A172 (cell line): ENCODE data around the gene MTCP1. TPM values are rescaled to one million over a fixed set of nuclear protein-coding genes. Genes with fewer than 3 reads are reported as not detected.

Experiments used
- total RNA-seq: library from RNA; depleted of rRNA; stranded (reverse); fragments of >200 nt; shearing (Covaris generic); gene quantifications from 2 replicates; pipeline ENCODE4 v1.2.3, GENCODE V29; 2014; rRNA removed

The MTCP1 gene
- total RNA-seq, 1 experiment from 2014 or later, result 9.3 TPM

Other genes with a start within 250 kb of the MTCP1 start
- not detected in 2 replicates for gene SMIM9, start 236.5 kb downstream of the MTCP1 start, total RNA-seq
- gene F8A1, start 184.8 kb downstream of the MTCP1 start, total RNA-seq, result 13.2 and 13.3 TPM in 2 replicates
- gene F8, start 48.4 kb downstream of the MTCP1 start, total RNA-seq, result 18.4 and 19.9 TPM in 2 replicates
- 98.9 and 102 TPM in 2 replicates for gene FUNDC2, start 44.3 kb downstream of the MTCP1 start, total RNA-seq
- gene CMC4, start within 50 bp of the MTCP1 start, total RNA-seq, result 25.6 and 38.7 TPM in 2 replicates
- 20.9 and 29.6 TPM in 2 replicates for gene BRCC3, start 372 bp upstream of the MTCP1 start, total RNA-seq
- gene VBP1, start 145.3 kb upstream of the MTCP1 start, total RNA-seq, result 290 and 312 TPM in 2 replicates
- gene RAB39B, start 193.4 kb upstream of the MTCP1 start, total RNA-seq, result 4.0 and 5.5 TPM in 2 replicates